ENCODE measurements around the gene MRPL55.

Gene MRPL55

DNA sequence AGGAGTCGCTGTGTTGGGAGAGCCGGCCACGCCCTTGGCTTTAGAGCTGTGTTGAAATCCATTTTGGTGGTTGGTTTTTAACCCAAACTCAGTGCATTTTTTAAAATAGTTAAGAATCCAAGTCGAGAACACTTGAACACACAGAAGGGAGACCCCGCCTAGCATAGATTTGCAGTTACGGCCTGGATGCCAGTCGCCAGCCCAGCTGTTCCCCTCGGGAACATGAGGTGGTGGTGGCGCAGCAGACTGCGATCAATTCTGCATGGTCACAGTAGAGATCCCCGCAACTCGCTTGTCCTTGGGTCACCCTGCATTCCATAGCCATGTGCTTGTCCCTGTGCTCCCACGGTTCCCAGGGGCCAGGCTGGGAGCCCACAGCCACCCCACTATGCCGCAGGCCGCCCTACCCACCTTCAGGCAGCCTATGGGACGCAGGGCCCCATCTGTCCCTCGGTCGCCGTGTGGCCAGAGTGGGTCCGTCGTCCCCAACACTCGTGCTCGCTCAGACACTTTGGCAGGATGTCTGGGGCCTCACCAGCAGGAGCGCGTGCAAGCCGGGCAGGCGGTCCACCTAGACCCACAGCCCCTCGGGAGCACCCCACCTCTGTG, 10.7 kb downstream of the MRPL55 start:
- DNase-seq: no peak

DNA sequence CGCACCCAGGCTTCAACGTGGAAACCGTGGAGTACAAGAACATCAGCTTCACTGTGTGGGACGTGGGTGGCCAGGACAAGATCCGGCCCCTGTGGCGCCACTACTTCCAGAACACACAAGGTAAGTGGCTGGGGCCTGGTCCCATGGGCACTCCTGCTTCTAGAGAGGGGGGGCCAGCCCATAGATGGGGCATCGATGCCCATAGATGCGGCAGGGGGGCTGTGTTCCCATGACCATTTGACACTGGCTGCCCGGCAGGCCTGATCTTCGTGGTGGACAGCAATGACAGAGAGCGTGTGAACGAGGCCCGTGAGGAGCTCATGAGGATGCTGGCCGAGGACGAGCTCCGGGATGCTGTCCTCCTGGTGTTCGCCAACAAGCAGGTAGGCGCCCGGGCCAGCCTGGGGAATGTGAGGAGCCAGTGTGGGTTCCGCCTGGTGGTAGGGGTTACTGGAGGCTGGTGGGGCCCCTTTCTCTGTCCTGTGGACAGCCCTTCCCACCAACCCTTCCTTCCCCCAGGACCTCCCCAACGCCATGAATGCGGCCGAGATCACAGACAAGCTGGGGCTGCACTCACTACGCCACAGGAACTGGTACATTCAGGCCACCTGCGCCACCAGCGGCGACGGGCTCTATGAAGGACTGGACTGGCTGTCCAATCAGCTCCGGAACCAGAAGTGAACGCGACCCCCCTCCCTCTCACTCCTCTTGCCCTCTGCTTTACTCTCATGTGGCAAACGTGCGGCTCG, 11.6 kb downstream of the MRPL55 start:
- no peak for DNase-seq

- no peak for DNase-seq
Observed at GRCh38 chr1:228096416-228097332, 12.4 kb downstream of the MRPL55 start.

DNA sequence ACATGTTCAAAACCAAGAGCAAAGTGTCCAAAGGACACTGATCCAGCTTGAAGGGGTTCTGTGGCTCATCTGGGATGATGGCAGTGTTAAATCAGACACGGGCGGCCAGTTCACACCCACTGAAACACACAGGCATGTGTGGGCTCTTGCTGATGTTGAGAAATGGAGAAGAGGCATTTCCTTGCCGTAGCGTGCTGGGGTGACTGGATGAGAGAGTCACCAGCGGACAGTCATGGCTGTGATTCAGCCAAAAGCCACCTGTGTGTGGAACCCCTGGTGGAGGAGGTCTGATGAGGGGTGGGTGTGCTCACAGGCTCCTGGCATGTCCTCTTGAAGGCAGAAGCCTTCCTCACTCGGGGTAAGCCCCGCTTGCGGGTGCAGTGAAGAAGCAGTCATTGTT, 13.2 kb downstream of the MRPL55 start:
- DNase-seq: no peak

DNA sequence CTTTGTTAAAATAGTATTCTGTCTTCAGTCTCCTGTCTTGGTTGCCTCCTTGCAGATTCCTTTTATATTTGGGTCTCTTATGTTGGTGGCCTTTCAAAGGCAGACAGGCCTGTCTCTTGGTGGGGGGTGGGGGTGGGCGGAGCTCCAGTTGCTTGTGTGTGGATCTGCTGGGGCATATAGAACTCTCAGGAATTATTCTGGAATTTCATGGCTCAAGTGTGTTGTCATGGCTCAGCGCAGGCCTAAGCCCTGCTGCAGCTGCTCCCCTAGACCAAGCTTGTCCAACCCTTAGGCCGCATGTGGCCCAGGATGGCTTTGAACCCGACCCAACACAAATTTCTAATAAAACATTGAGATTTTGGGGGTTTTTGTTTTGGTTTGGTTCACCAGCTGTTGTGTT, 13.9 kb downstream of the MRPL55 start:
- DNase-seq: no peak

DNA sequence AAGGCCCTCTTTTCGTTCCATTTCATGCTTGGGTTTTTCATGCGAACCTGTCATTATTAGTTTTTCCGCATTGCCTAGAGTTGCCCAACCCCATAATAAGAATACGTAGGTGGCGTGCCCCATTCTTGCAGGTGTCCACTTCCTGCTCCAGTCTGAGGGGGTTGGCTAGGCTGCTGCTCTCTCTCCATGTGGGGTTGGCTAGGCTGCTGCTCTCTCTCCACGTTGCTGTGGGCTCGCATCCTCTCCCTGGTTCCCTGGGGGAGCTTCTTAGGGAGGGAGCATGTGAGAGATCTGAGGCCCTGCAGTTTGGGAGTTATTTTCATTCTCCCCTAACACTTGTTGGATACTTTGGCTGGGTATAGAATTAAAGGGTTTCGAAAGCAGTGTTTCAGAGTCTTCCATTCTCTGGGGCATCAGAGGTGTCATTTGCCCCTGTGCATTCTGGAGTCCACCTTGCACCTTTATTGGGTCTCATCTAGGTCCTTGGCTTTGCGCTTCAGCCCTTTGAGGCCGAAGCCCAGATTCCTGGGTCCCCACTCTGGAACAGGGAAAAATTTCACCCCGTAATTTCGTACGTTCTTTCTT, 14.6 kb downstream of the MRPL55 start:
- no peak for DNase-seq

GRCh38 chr1:228093050-228093906, 15.8 kb downstream of the MRPL55 start:
- DNase-seq: no peak

DNA sequence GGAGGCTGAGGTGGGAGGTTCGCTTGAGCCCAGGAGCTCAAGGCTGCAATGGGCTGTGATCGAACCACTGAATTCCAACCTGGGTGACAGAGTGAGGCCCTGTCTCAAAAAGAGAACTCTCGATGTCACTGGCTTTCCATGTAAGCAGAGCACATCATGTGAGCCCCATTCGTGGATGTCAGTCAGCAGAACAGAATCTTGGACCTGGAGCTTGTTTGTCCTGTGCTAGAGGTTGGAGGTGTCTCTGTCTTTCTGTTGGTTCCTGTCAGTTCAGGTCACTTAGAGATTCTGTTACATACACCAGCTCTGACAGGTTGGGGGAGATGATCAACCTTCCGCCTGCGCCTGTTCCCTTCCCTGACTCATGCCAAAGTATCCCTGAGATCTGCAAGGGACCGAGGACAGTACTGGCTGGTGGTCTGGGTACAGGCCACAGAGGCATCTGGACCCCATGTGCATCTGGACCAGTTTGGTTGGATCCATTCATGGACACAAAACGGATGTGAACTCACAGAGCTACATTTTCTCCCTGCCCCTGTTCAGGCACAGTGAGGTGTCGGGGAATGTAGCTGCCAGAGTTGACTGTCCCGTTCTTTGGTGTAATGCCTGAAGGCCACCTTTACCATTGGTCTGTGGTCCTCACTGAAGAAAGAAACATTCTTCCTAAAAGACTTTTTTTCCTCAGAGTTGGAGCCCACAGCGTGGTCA, 16.6 kb downstream of the MRPL55 start:
- DNase-seq: no peak

DNA sequence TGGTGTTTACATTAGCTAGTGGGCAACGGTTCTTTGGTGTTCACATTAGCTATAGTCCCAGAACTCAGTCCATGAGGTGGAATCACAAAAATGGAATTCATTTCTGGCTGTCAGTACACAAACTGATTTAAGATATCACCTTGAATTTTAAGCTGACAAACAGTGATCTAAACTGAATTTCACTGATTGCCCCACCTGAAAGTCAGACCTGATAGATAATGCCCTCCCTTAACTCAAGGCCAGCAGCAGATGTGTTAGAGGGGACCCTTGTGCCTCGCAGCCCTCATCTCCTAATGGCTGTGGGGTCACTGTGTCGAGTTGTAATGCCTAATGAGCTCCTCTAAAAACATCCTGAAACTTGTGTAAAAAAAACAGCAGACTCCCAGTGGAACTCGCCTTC, 18.0 kb downstream of the MRPL55 start:
- DNase-seq: no peak

- no peak for DNase-seq
Observed at GRCh38 chr1:228090613-228091081, 18.5 kb downstream of the MRPL55 start.

- no peak for DNase-seq
Observed at GRCh38 chr1:228089519-228090380, 19.3 kb downstream of the MRPL55 start.

GRCh38 chr1:228088586-228089498, 20.3 kb downstream of the MRPL55 start:
- no peak for DNase-seq

- no peak for DNase-seq
Observed at GRCh38 chr1:228087771-228088251, 21.3 kb downstream of the MRPL55 start.

GRCh38 chr1:228085287-228085951, 23.7 kb downstream of the MRPL55 start:
- no peak for DNase-seq

DNA sequence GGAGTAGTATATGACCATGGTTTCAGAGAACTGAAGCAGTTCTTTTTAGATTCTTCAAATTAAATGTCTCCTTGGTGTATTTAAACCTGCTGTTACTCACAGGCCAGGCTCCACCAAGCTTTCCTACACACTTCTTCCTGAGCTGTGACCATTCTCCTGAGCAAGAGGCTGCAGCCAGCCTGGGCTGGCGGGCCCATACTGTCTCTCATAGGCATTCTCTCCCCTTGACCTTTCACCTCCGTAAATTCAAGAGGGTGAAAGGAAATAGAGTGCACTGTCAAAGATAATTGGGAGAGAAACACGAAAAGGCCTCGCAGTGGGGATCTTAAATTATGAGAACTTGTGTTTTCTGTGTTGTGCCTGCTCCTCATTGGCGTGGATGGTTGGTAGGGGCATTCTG, 24.3 kb downstream of the MRPL55 start:
- no peak for DNase-seq

GRCh38 chr1:228084325-228084724, 24.8 kb downstream of the MRPL55 start:
- DNase-seq: no peak

GRCh38 chr1:228083871-228084278, 25.2 kb downstream of the MRPL55 start:
- DNase-seq: no peak

All from NCI-H1092 treated with DMSO at 0.1 percent for 48 hours (cell line).